GM12878 (cell line): Measurements from ENCODE around the gene ZSCAN23. TPM values are rescaled to one million over a fixed set of nuclear protein-coding genes. Genes with fewer than 3 reads are reported as not detected.

ENCODE experiments used
- ATAC-seq: fragments of 200-7000 bp; cut with Tn5 transposase; 3 replicates; pipeline ENCODE4 v1.9.1; 2020; ENCODE audit warnings: mild to moderate bottlenecking, moderate library complexity
- BruUV-seq: library from RNA; stranded (reverse); fragments of 400-500 nt; replicated peaks from 2 replicates; lab custom pipeline; 2021; lab: Mats Ljungman, UMichigan
- CTCF ChIA-PET: fragments of 300-600 bp; sonication (Branson Sonifier 250); formaldehyde crosslinking; extraction: SDS; loops from one replicate; lab custom pipeline; 2021; ENCODE audit warnings: inconsistent platforms; lab: Yijun Ruan, JAX
- POLR2A ChIA-PET: fragments of 350-600 bp; formaldehyde crosslinking; extraction: SDS; loops from one replicate; lab custom pipeline; 2021; ENCODE audit warnings: inconsistent platforms; lab: Charles Lee
- RAD21 ChIA-PET: fragments of 300-600 bp; sonication (Branson Sonifier 250); formaldehyde crosslinking; loops from one replicate; lab custom pipeline; 2023; ENCODE audit warnings: antibody characterized with exemption; ENCODE audit not compliant: unreplicated experiment; lab: Charles Lee
- SMC1A ChIA-PET: fragments of 300-600 bp; sonication (Branson Sonifier 250); formaldehyde crosslinking; loops from one replicate; lab custom pipeline; 2023; ENCODE audit not compliant: unreplicated experiment, uncharacterized antibody; lab: Charles Lee
- DNase-seq: peaks from one replicate; pipeline ENCODE4 v3.0.0-alpha.2; 2011; ENCODE audit warnings: low read depth, low spot score
- FAIRE-seq: peaks from 3 replicates; lab custom pipeline; 2011; peaks lifted over from hg19 to GRCh38; lab: Jason Lieb, UNC
- H2AFZ ChIP-seq: 2 replicates; pipeline ENCODE4 v1.6.0; 2011; ENCODE audit warnings: low read depth, low read length, control low read depth; ENCODE audit not compliant: control insufficient read depth
- H3K27ac ChIP-seq: 2 replicates; pipeline ENCODE4 v1.5.1; 2011; ENCODE audit warnings: control low read depth; ENCODE audit not compliant: control insufficient read depth, insufficient read depth
- H3K27me3 ChIP-seq, 2 experiments: replicated peaks in 1 of 2; 2 replicates each; pipeline versions ENCODE4 v1.6.0 to v1.6.1; 2011; ENCODE audit warnings: low read length in 1 of 2; ENCODE audit not compliant: control insufficient read depth in 2 of 2, insufficient read depth in 2 of 2
- H3K36me3 ChIP-seq, 2 experiments: 2 replicates each; pipeline ENCODE4 v1.5.1; 2011; ENCODE audit warnings: low read length in 1 of 2; ENCODE audit not compliant: control insufficient read depth in 2 of 2, insufficient read depth in 2 of 2
- H3K4me1 ChIP-seq: 2 replicates; pipeline ENCODE4 v1.6.1; 2011; ENCODE audit warnings: mild to moderate bottlenecking, low read length, moderate library complexity, mixed read lengths; ENCODE audit not compliant: control insufficient read depth, insufficient read depth
- H3K4me2 ChIP-seq: 2 replicates; pipeline ENCODE4 v1.6.0; 2011; ENCODE audit warnings: control low read depth; ENCODE audit not compliant: control insufficient read depth, insufficient read depth
- H3K4me3 ChIP-seq: fragments of 200-600 bp; sonication (generic); 2 replicates; pipeline ENCODE4 v1.5.1; 2016
- H3K79me2 ChIP-seq: 2 replicates; pipeline ENCODE4 v1.6.0; 2011; ENCODE audit warnings: low read length; ENCODE audit not compliant: control insufficient read depth, insufficient read depth
- H3K9ac ChIP-seq: 2 replicates; pipeline ENCODE4 v1.8.0; 2011; ENCODE audit warnings: low read length, control low read depth, mixed read lengths; ENCODE audit not compliant: control insufficient read depth, insufficient read depth
- H3K9me3 ChIP-seq: replicated peaks from 3 replicates; pipeline ENCODE4 v1.5.1; 2011; ENCODE audit warnings: mild to moderate bottlenecking, low read length; ENCODE audit not compliant: control insufficient read depth, insufficient read depth
- H4K20me1 ChIP-seq: 2 replicates; pipeline ENCODE4 v1.6.0; 2011; ENCODE audit not compliant: control insufficient read depth, insufficient read depth
- BHLHE40 ChIP-seq, 2 experiments: fragments of 450-650 bp in 1 of 2; IDR thresholded peaks; 2 replicates each; pipeline ENCODE4 v1.6.1; 2011 to 2017; ENCODE audit warnings: low read depth in 2 of 2, borderline replicate concordance in 1 of 2, improper control_type of control experiment in 1 of 2, low read length in 1 of 2, mild to moderate bottlenecking in 1 of 2
- DPF2 ChIP-seq: fragments of 450-650 bp; IDR thresholded peaks from 2 replicates; pipeline ENCODE4 v1.6.1; 2017; ENCODE audit warnings: mild to moderate bottlenecking
- E2F8 ChIP-seq: fragments of 450-650 bp; IDR thresholded peaks from 2 replicates; pipeline ENCODE4 v1.6.1; 2018; ENCODE audit warnings: mild to moderate bottlenecking, low read depth, moderate library complexity; ENCODE audit not compliant: partially characterized antibody
- HDAC2 ChIP-seq: fragments of 200-600 bp; sonication (generic); IDR thresholded peaks from 2 replicates; pipeline ENCODE4 v1.6.1; 2017
- JUND ChIP-seq: IDR thresholded peaks from 2 replicates; pipeline ENCODE4 v1.6.1; 2012; ENCODE audit warnings: low read depth, mild to moderate bottlenecking, low read length, improper control_type of control experiment, moderate library complexity
- MXI1 ChIP-seq: fragments of 150-350 bp; IDR thresholded peaks from 2 replicates; pipeline ENCODE4 v1.6.1; 2011; ENCODE audit warnings: low read depth, mild to moderate bottlenecking, inconsistent platforms, low read length, improper control_type of control experiment
- NBN ChIP-seq: fragments of 450-650 bp; IDR thresholded peaks from 2 replicates; pipeline ENCODE4 v1.6.1; 2016
- PBX3 ChIP-seq: IDR thresholded peaks from 2 replicates; pipeline ENCODE4 v1.6.1; 2011; ENCODE audit warnings: mild to moderate bottlenecking, low read depth, low read length, moderate library complexity; ENCODE audit not compliant: insufficient replicate concordance
- RELA ChIP-seq: fragments of 450-650 bp; IDR thresholded peaks from 2 replicates; pipeline ENCODE4 v1.8.0; 2014; ENCODE audit warnings: borderline replicate concordance; ENCODE audit not compliant: partially characterized antibody
- YY1 ChIP-seq: IDR thresholded peaks from 2 replicates; pipeline ENCODE4 v1.6.1; 2011; ENCODE audit warnings: low read depth, mild to moderate bottlenecking, low read length
- ZNF217 ChIP-seq: fragments of 450-650 bp; IDR thresholded peaks from 2 replicates; pipeline ENCODE4 v1.6.1; 2017; ENCODE audit warnings: antibody characterized with exemption, mild to moderate bottlenecking
- WGBS: methylation state at CpG from one replicate; pipeline ENCODE4 v1.1.6; 2016; ENCODE audit warnings: low lambda C conversion rate; ENCODE audit not compliant: insufficient replicate concordance, insufficient coverage; ENCODE audit errors: missing lambda C conversion rate; 5-methylcytosine and 5-hydroxymethylcytosine counted together
- in situ Hi-C: fragments of 300-500 bp; cut with MboI; formaldehyde crosslinking; loops from 9 replicates; pipeline ENCODE4 v1.14.3; 2018; ENCODE audit warnings: mixed read lengths
- intact Hi-C: fragments of 100-400 bp; cut with micrococcal nuclease; formaldehyde crosslinking; loops from one replicate; pipeline ENCODE4 v1.14.2; 2022; ENCODE audit not compliant: unreplicated experiment
- polyA plus RNA-seq, 11 experiments: library from polyadenylated mRNA; depleted of rRNA in 4 of 11; unstranded in 6 of 11; stranded (reverse) in 5 of 11; fragments of >200 nt; fragmentation: Nextera tagmentation in 4 of 11; fragmentation: Illumina TruSeq in 1 of 11; extraction: Ambion mirVana in 4 of 11; extraction: Trizol in 1 of 11; gene quantifications; 1 replicate in 1 of 11; 2 replicates in 10 of 11; pipeline versions ENCODE4 v1.2.1 to v1.2.3, GENCODE V29; 2011 to 2016; ENCODE audit warnings: inconsistent platforms in 2 of 11, missing spikeins in 2 of 11, low read depth in 1 of 11
- total RNA-seq, 4 experiments: library from RNA; depleted of rRNA in 3 of 4; stranded (reverse); fragments of >200 nt in 3 of 4; fragmentation: Illumina TruSeq in 1 of 4; extraction: Trizol in 1 of 4; gene quantifications; 2 replicates each; pipeline versions ENCODE4 v1.2.1 to v1.2.3, GENCODE V29; 2013 to 2021
- TF ChIP-seq, protein P1 (sequence below): fragments of 450-650 bp; formaldehyde crosslinking; IDR thresholded peaks from 2 replicates; pipeline ENCODE4 v1.4.0; 2022; ENCODE audit warnings: mild to moderate bottlenecking, moderate library complexity
- TF ChIP-seq, protein P2 (sequence below): fragments of 450-650 bp; IDR thresholded peaks from 2 replicates; pipeline ENCODE4 v1.6.1; 2014; ENCODE audit warnings: mild to moderate bottlenecking

Gene ZSCAN23
- total and polyA plus RNA-seq, 10 of the 15 experiments (the other 5 are each of a cell fraction or from before 2014, with no cell fraction given): 0.04 to 2.3 (median 0.84) TPM

- no peaks in the 10 kb centered on the region for H4K20me1 ChIP-seq
- peaks cover 0 to 2% of the 10 kb centered on the region in 2 experiments; a peak in 1 of 4 replicates for H3K27me3 ChIP-seq
- no peaks in the 10 kb centered on the region for H3K79me2 ChIP-seq
- in situ Hi-C loops: no loop called here
- POLR2A ChIA-PET: no interaction called here
- CTCF ChIA-PET: no interaction called here
- BruUV-seq: no TSS peak
- DNase-seq (no peak), ATAC-seq (no peak), FAIRE-seq (no peak)
- RAD21 ChIA-PET: no interaction called here
- H3K9ac ChIP-seq: no peak overlapping the region
- H3K9me3 ChIP-seq: peaks cover 2% of the 10 kb centered on the region; the same call in 2 of the 3 replicates
- no peak overlapping the region for H3K27ac ChIP-seq
- no peaks in the 10 kb centered on the region for H3K36me3 ChIP-seq
- intact Hi-C loops: no loop called here
- WGBS: 8% methylated on average over 34 of the region's 36 CpGs
- H3K4me3 ChIP-seq: no peak overlapping the region
- H3K4me1 ChIP-seq: no peaks in the 10 kb centered on the region
- H2AFZ ChIP-seq: peak overlapping the region; percentile 17; the same call in 1 of the 2 replicates
- H3K4me2 ChIP-seq: no peak overlapping the region
- SMC1A ChIA-PET: no interaction called here
- TF ChIP-seq, protein P1, sequence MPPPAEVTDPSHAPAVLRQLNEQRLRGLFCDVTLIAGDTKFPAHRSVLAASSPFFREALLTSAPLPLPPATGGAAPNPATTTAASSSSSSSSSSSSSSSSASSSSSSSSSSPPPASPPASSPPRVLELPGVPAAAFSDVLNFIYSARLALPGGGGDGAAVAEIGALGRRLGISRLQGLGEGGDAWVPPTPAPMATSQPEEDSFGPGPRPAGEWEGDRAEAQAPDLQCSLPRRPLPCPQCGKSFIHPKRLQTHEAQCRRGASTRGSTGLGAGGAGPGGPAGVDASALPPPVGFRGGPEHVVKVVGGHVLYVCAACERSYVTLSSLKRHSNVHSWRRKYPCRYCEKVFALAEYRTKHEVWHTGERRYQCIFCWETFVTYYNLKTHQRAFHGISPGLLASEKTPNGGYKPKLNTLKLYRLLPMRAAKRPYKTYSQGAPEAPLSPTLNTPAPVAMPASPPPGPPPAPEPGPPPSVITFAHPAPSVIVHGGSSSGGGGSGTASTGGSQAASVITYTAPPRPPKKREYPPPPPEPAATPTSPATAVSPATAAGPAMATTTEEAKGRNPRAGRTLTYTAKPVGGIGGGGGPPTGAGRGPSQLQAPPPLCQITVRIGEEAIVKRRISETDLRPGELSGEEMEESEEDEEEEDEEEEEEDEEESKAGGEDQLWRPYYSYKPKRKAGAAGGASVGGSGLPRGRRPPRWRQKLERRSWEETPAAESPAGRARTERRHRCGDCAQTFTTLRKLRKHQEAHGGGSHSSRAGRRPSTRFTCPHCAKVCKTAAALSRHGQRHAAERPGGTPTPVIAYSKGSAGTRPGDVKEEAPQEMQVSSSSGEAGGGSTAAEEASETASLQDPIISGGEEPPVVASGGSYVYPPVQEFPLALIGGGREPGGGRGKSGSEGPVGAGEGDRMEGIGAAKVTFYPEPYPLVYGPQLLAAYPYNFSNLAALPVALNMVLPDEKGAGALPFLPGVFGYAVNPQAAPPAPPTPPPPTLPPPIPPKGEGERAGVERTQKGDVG (CRISPR knock-in tag): no peak
- TF ChIP-seq NBN (no peak), ZNF217 (no peak), PBX3 (no peak), MXI1 (no peak), BHLHE40 (IDR thresholded peaks at IDR 0.05; ENCODE audit: borderline replicate concordance in 1 of 2, low read depth in 2 of 2, low read length in 1 of 2) (no peak), YY1 (no peak), HDAC2 (no peak), DPF2 (no peak), E2F8 (no peak), JUND (no peak), RELA (no peak)
- TF ChIP-seq, protein P2, sequence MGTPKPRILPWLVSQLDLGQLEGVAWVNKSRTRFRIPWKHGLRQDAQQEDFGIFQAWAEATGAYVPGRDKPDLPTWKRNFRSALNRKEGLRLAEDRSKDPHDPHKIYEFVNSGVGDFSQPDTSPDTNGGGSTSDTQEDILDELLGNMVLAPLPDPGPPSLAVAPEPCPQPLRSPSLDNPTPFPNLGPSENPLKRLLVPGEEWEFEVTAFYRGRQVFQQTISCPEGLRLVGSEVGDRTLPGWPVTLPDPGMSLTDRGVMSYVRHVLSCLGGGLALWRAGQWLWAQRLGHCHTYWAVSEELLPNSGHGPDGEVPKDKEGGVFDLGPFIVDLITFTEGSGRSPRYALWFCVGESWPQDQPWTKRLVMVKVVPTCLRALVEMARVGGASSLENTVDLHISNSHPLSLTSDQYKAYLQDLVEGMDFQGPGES: no peak
Measured at GRCh38 chr6:28446818-28447511, 3.7 kb upstream of the ZSCAN23 start.
